GM12874 (cell line): Measurements from ENCODE around the gene RRM2.

Experiments used
- CTCF ChIP-seq: IDR thresholded peaks from 2 replicates; pipeline ENCODE4 v1.5.1; 2011; ENCODE audit warnings: low read depth, mild to moderate bottlenecking, control low read depth, low read length, moderate library complexity; ENCODE audit not compliant: insufficient read depth

The RRM2 gene

GRCh38 chr2:10119027-10119325, 3.6 kb upstream of the RRM2 start:
- TF ChIP-seq CTCF: no peak

- no peak for TF ChIP-seq CTCF
Observed at GRCh38 chr2:10119601-10120157, 2.9 kb upstream of the RRM2 start.

- no peak for TF ChIP-seq CTCF
Observed at GRCh38 chr2:10120158-10120876, 2.2 kb upstream of the RRM2 start.

- TF ChIP-seq CTCF: no peak
Observed at GRCh38 chr2:10120877-10121574, 1.5 kb upstream of the RRM2 start.

GRCh38 chr2:10123281-10123680, 742 bp downstream of the RRM2 start:
- TF ChIP-seq CTCF: no peak

GRCh38 chr2:10124538-10125045, 2.1 kb downstream of the RRM2 start:
- TF ChIP-seq CTCF: peak; percentile 31; the same call in 1 of the 2 replicates

GRCh38 chr2:10125842-10126631, 3.5 kb downstream of the RRM2 start:
- TF ChIP-seq CTCF: no peak
